Endothelial cell of umbilical vein (primary cell): ENCODE data around the gene ITGB1. TPM values are rescaled to one million over a fixed set of nuclear protein-coding genes. Genes with fewer than 3 reads are reported as not detected.

Experiments used
- BruUV-seq: library from RNA; stranded (reverse); fragments of 400-500 nt; replicated peaks from 2 replicates; lab custom pipeline; 2021; lab: Mats Ljungman, UMichigan
- CTCF ChIA-PET: fragments of 300-600, 350-600 bp; sonication (Branson Sonifier 250); formaldehyde crosslinking; loops from one replicate; lab custom pipeline; 2021; ENCODE audit warnings: antibody characterized with exemption, inconsistent platforms; lab: Charles Lee
- POLR2A ChIA-PET: fragments of 300-600, 350-600 bp; sonication (Branson Sonifier 250); formaldehyde crosslinking; loops from one replicate; lab custom pipeline; 2021; ENCODE audit warnings: antibody characterized with exemption, inconsistent platforms; lab: Charles Lee
- DNase-seq: peaks from one replicate; pipeline ENCODE4 v3.0.0-alpha.2; 2011; ENCODE audit warnings: low read depth, low spot score
- FAIRE-seq: peaks from 2 replicates; lab custom pipeline; 2011; peaks lifted over from hg19 to GRCh38; lab: Jason Lieb, UNC
- H2AFZ ChIP-seq: 2 replicates; pipeline ENCODE4 v1.6.0; 2012; ENCODE audit warnings: low read depth, low read length, control low read depth, inconsistent platforms
- H3K27ac ChIP-seq: 2 replicates; pipeline ENCODE4 v1.5.1; 2011; ENCODE audit warnings: low read depth, mild to moderate bottlenecking, control low read depth, low read length, moderate library complexity; ENCODE audit not compliant: insufficient read depth
- H3K27me3 ChIP-seq, 2 experiments: 2 replicates each; pipeline versions ENCODE4 v1.6.0 to v1.6.1; 2011; ENCODE audit warnings: low read length in 2 of 2, mixed read lengths in 1 of 2; ENCODE audit not compliant: control insufficient read depth in 2 of 2, insufficient read depth in 2 of 2
- H3K36me3 ChIP-seq, 2 experiments: 2 replicates in 1 of 2; 3 replicates in 1 of 2; pipeline ENCODE4 v1.5.1; 2011; ENCODE audit warnings: low read length in 2 of 2, mild to moderate bottlenecking in 1 of 2, moderate library complexity in 1 of 2; ENCODE audit not compliant: control insufficient read depth in 2 of 2, insufficient read depth in 2 of 2; ENCODE audit errors: extremely low read depth in 1 of 2
- H3K4me1 ChIP-seq: 3 replicates; pipeline ENCODE4 v1.5.1; 2011; ENCODE audit warnings: mild to moderate bottlenecking, low read length; ENCODE audit not compliant: control insufficient read depth, insufficient read depth; ENCODE audit errors: extremely low read depth
- H3K4me2 ChIP-seq: 2 replicates; pipeline ENCODE4 v1.6.1; 2011; ENCODE audit warnings: low read length, control low read depth, mixed read lengths; ENCODE audit not compliant: insufficient read depth
- H3K4me3 ChIP-seq, 3 experiments: fragments of 200-600 bp in 1 of 3; sonication (generic), shearing (Covaris generic) in 1 of 3; replicated peaks in 1 of 3; 2 replicates each; pipeline ENCODE4 v1.5.1; 2011 to 2016; ENCODE audit warnings: control low read depth in 3 of 3, low read length in 3 of 3, mild to moderate bottlenecking in 2 of 3, inconsistent platforms in 1 of 3, low read depth in 1 of 3, moderate library complexity in 1 of 3; ENCODE audit not compliant: insufficient read depth in 1 of 3
- H3K79me2 ChIP-seq: 2 replicates; pipeline ENCODE4 v1.6.0; 2012; ENCODE audit warnings: low read length, inconsistent platforms; ENCODE audit not compliant: control insufficient read depth, insufficient read depth
- H3K9ac ChIP-seq: replicated peaks from 2 replicates; pipeline ENCODE3; 2011; ENCODE audit warnings: low read length, control low read depth; ENCODE audit not compliant: insufficient read depth; ENCODE audit errors: extremely low read depth
- H3K9me1 ChIP-seq: replicated peaks from 3 replicates; pipeline ENCODE4 v1.6.0; 2011; ENCODE audit warnings: mild to moderate bottlenecking, low read length; ENCODE audit not compliant: control insufficient read depth, insufficient read depth; ENCODE audit errors: extremely low read depth
- H3K9me3 ChIP-seq: replicated peaks from 2 replicates; pipeline ENCODE4 v1.5.1; 2012; ENCODE audit warnings: low read length, inconsistent platforms; ENCODE audit not compliant: control insufficient read depth, insufficient read depth
- H4K20me1 ChIP-seq: replicated peaks from 2 replicates; pipeline ENCODE3; 2011; ENCODE audit warnings: mild to moderate bottlenecking, low read length; ENCODE audit not compliant: control insufficient read depth, insufficient read depth; ENCODE audit errors: extremely low read depth
- CTCF ChIP-seq, 2 donors: IDR thresholded peaks; 1 replicate in 1 of 2; 2 replicates in 1 of 2; pipeline ENCODE4 v1.5.1; 2011; ENCODE audit warnings: low read length in 2 of 2, mild to moderate bottlenecking in 2 of 2, moderate library complexity in 2 of 2, control low read depth in 1 of 2, inconsistent platforms in 1 of 2, low read depth in 1 of 2; ENCODE audit not compliant: insufficient read depth in 1 of 2; ENCODE audit errors: extremely low read depth in 1 of 2
- FOS ChIP-seq: IDR thresholded peaks from 2 replicates; pipeline ENCODE4 v1.6.1; 2011; ENCODE audit warnings: mild to moderate bottlenecking, low read length, moderate library complexity, borderline replicate concordance; ENCODE audit not compliant: insufficient read depth
- GATA2 ChIP-seq: IDR thresholded peaks from 2 replicates; pipeline ENCODE4 v1.7.0; 2011; ENCODE audit warnings: low read depth, mild to moderate bottlenecking, moderate library complexity, mixed read lengths, low read length; ENCODE audit not compliant: insufficient read length, insufficient read depth
- JUN ChIP-seq: IDR thresholded peaks from 2 replicates; pipeline ENCODE4 v1.6.1; 2011; ENCODE audit warnings: borderline replicate concordance, low read depth; ENCODE audit not compliant: insufficient read length, insufficient read depth
- MAX ChIP-seq: IDR thresholded peaks from 2 replicates; pipeline ENCODE4 v1.6.1; 2011; ENCODE audit not compliant: insufficient read depth, insufficient read length
- MYC ChIP-seq: IDR thresholded peaks from one replicate; pipeline ENCODE4 v1.6.1; 2011; ENCODE audit warnings: mild to moderate bottlenecking, low read depth, low read length
- POLR2A ChIP-seq: IDR thresholded peaks from 2 replicates; pipeline ENCODE4 v1.6.1; 2012; ENCODE audit warnings: low read depth, mild to moderate bottlenecking, control low read depth, low read length
- POLR2AphosphoS5 ChIP-seq: IDR thresholded peaks from 2 replicates; pipeline ENCODE4 v1.6.1; 2012; ENCODE audit warnings: low read depth, mild to moderate bottlenecking, control low read depth, low read length, moderate library complexity; ENCODE audit not compliant: insufficient read depth
- dilution Hi-C: fragments of 300-500 bp; cut with MboI; formaldehyde crosslinking; loops from one replicate; pipeline ENCODE4 v1.15.0; 2019; ENCODE audit warnings: low sequenced_read_pairs; ENCODE audit not compliant: extremely low pct_ligation_motif_present
- intact Hi-C: fragments of 100-400 bp; cut with micrococcal nuclease; formaldehyde crosslinking; loops from one replicate; pipeline ENCODE4 v1.10.0; 2022
- polyA plus RNA-seq, 4 experiments: library from polyadenylated mRNA; depleted of rRNA in 3 of 4; stranded (reverse) in 3 of 4; unstranded in 1 of 4; fragments of >200 nt; gene quantifications; 2 replicates each; pipeline versions ENCODE4 v1.2.1 to v1.2.3, GENCODE V29; 2011 to 2012; ENCODE audit warnings: missing spikeins in 1 of 4
- total RNA-seq: library from RNA; stranded (reverse); gene quantifications from 2 replicates; pipeline ENCODE4 v1.2.3, GENCODE V29; 2021

Gene ITGB1
- total and polyA plus RNA-seq, 2 donors (not counting 3 experiments of a cell fraction or from before 2014, with no cell fraction given), result 424 to 1,147 TPM

- ChIA-PET POLR2A (no interaction called here), CTCF (interaction anchor here (1.5 kb wide), 1 partner anchor 14 kb away, joined by 5 read pairs; no protein-coding TSS in a partner anchor)
- DNase-seq (no peak), FAIRE-seq (no peak)
- Histone ChIP-seq H4K20me1 (no peaks in the 10 kb centered on the region), H3K9me1 (no peaks in the 10 kb centered on the region), H3K4me1 (peaks cover 21% of the 10 kb centered on the region), H3K79me2 (no peaks in the 10 kb centered on the region), H3K9ac (no peak overlapping the region), H3K9me3 (no peaks in the 10 kb centered on the region), H3K27ac (no peak overlapping the region), H2AFZ (no peak overlapping the region), H3K4me3 (no peak overlapping the region), H3K4me2 (no peak overlapping the region), H3K36me3 (no peaks in the 10 kb centered on the region), H3K27me3 (no peaks in the 10 kb centered on the region)
- intact Hi-C loops (no loop called here), dilution Hi-C loops (no loop called here)
- no TSS peak for BruUV-seq
- TF ChIP-seq FOS (no peak), POLR2AphosphoS5 (no peak), GATA2 (no peak), CTCF (IDR thresholded peaks at IDR 0.05; ENCODE audit: extremely low read depth in 1 of 2, insufficient read depth in 1 of 2, low read depth in 1 of 2, low read length in 2 of 2) (no peak), POLR2A (no peak), JUN (no peak), MAX (no peak), MYC (no peak)
Observed at GRCh38 chr10:32976338-32976737, 18.3 kb upstream of the ITGB1 start.
